GM12878 (cell line): ENCODE measurements around the gene ZNF467. TPM values are rescaled to one million over a fixed set of nuclear protein-coding genes. Genes with fewer than 3 reads are reported as not detected.

ENCODE experiments used
- CEBPB ChIP-seq, 2 experiments: fragments of 150-350 bp in 1 of 2; IDR thresholded peaks; 2 replicates each; pipeline ENCODE4 v1.6.1; 2012 to 2014; ENCODE audit warnings: low read depth in 2 of 2, low read length in 2 of 2, borderline replicate concordance in 1 of 2, inconsistent platforms in 1 of 2
- HCFC1 ChIP-seq: fragments of 150-350 bp; IDR thresholded peaks from 2 replicates; pipeline ENCODE4 v1.6.1; 2014; ENCODE audit warnings: low read length
- IRF4 ChIP-seq: IDR thresholded peaks from 2 replicates; pipeline ENCODE4 v1.6.1; 2011; ENCODE audit warnings: low read depth, low read length
- SUZ12 ChIP-seq: fragments of 200-600 bp; sonication (generic); IDR thresholded peaks from one replicate; pipeline ENCODE4 v1.6.1; 2018; ENCODE audit warnings: antibody characterized with exemption, mild to moderate bottlenecking; ENCODE audit not compliant: unreplicated experiment
- TCF3 ChIP-seq: IDR thresholded peaks from 2 replicates; pipeline ENCODE4 v1.6.1; 2012; ENCODE audit warnings: low read depth, mild to moderate bottlenecking, low read length, borderline replicate concordance; ENCODE audit not compliant: insufficient read depth
- ZNF384 ChIP-seq: IDR thresholded peaks from 2 replicates; pipeline ENCODE4 v1.6.1; 2012; ENCODE audit warnings: low read depth, mild to moderate bottlenecking, low read length, improper control_type of control experiment, borderline replicate concordance
- ZNF622 ChIP-seq: fragments of 450-650 bp; IDR thresholded peaks from 2 replicates; pipeline ENCODE4 v1.6.1; 2017; ENCODE audit warnings: mild to moderate bottlenecking, inconsistent platforms
- ZSCAN29 ChIP-seq: fragments of 450-650 bp; IDR thresholded peaks from 2 replicates; pipeline ENCODE4 v1.6.1; 2017; ENCODE audit warnings: mild to moderate bottlenecking, moderate library complexity
- polyA plus RNA-seq, 11 experiments: library from polyadenylated mRNA; depleted of rRNA in 4 of 11; unstranded in 6 of 11; stranded (reverse) in 5 of 11; fragments of >200 nt; fragmentation: Nextera tagmentation in 4 of 11; fragmentation: Illumina TruSeq in 1 of 11; extraction: Ambion mirVana in 4 of 11; extraction: Trizol in 1 of 11; gene quantifications; 1 replicate in 1 of 11; 2 replicates in 10 of 11; pipeline versions ENCODE4 v1.2.1 to v1.2.3, GENCODE V29; 2011 to 2016; ENCODE audit warnings: inconsistent platforms in 2 of 11, missing spikeins in 2 of 11, low read depth in 1 of 11
- total RNA-seq, 4 experiments: library from RNA; depleted of rRNA in 3 of 4; stranded (reverse); fragments of >200 nt in 3 of 4; fragmentation: Illumina TruSeq in 1 of 4; extraction: Trizol in 1 of 4; gene quantifications; 2 replicates each; pipeline versions ENCODE4 v1.2.1 to v1.2.3, GENCODE V29; 2013 to 2021
- TF ChIP-seq, protein P1 (sequence below), 3 experiments: IDR thresholded peaks in 2 of 3; conservative IDR thresholded peaks in 1 of 3; 2 replicates each; pipeline ENCODE4 v1.5.1; 2011; ENCODE audit warnings: low read depth in 3 of 3, low read length in 3 of 3, mild to moderate bottlenecking in 3 of 3, control low read depth in 2 of 3, moderate library complexity in 2 of 3, inconsistent platforms in 1 of 3, mixed read lengths in 1 of 3; ENCODE audit not compliant: control insufficient read depth in 2 of 3, insufficient read depth in 1 of 3; ENCODE audit errors: extremely low read depth in 1 of 3
- TF ChIP-seq, protein P2 (sequence below): fragments of 450-650 bp; IDR thresholded peaks from 2 replicates; pipeline ENCODE4 v1.6.1; 2017; ENCODE audit warnings: antibody characterized with exemption, mild to moderate bottlenecking, moderate library complexity
- TF ChIP-seq, protein P3 (sequence below): IDR thresholded peaks from 2 replicates; pipeline ENCODE4 v1.6.1; 2011; ENCODE audit warnings: borderline replicate concordance, low read depth, mild to moderate bottlenecking, moderate library complexity, mixed read lengths, low read length; ENCODE audit not compliant: insufficient read depth; ENCODE audit errors: extremely low read length

Gene ZNF467
- total and polyA plus RNA-seq, 10 of the 15 experiments (the other 5 are each of a cell fraction or from before 2014, with no cell fraction given): not detected

GRCh38 chr7:149817836-149818535 is 44.6 kb upstream of the ZNF467 start (continued):
- TF ChIP-seq, protein P1, sequence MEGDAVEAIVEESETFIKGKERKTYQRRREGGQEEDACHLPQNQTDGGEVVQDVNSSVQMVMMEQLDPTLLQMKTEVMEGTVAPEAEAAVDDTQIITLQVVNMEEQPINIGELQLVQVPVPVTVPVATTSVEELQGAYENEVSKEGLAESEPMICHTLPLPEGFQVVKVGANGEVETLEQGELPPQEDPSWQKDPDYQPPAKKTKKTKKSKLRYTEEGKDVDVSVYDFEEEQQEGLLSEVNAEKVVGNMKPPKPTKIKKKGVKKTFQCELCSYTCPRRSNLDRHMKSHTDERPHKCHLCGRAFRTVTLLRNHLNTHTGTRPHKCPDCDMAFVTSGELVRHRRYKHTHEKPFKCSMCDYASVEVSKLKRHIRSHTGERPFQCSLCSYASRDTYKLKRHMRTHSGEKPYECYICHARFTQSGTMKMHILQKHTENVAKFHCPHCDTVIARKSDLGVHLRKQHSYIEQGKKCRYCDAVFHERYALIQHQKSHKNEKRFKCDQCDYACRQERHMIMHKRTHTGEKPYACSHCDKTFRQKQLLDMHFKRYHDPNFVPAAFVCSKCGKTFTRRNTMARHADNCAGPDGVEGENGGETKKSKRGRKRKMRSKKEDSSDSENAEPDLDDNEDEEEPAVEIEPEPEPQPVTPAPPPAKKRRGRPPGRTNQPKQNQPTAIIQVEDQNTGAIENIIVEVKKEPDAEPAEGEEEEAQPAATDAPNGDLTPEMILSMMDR (IDR thresholded peaks at IDR 0.05 in 2 of 3, conservative IDR thresholded peaks at IDR 0.05 in 1 of 3; ENCODE audit: control insufficient read depth in 2 of 3, extremely low read depth in 1 of 3, insufficient read depth in 1 of 3, low read depth in 3 of 3, low read length in 3 of 3): no peak
- no peak for TF ChIP-seq ZNF384
- TF ChIP-seq TCF3: no peak
- TF ChIP-seq ZNF622: no peak
- TF ChIP-seq, protein P2, sequence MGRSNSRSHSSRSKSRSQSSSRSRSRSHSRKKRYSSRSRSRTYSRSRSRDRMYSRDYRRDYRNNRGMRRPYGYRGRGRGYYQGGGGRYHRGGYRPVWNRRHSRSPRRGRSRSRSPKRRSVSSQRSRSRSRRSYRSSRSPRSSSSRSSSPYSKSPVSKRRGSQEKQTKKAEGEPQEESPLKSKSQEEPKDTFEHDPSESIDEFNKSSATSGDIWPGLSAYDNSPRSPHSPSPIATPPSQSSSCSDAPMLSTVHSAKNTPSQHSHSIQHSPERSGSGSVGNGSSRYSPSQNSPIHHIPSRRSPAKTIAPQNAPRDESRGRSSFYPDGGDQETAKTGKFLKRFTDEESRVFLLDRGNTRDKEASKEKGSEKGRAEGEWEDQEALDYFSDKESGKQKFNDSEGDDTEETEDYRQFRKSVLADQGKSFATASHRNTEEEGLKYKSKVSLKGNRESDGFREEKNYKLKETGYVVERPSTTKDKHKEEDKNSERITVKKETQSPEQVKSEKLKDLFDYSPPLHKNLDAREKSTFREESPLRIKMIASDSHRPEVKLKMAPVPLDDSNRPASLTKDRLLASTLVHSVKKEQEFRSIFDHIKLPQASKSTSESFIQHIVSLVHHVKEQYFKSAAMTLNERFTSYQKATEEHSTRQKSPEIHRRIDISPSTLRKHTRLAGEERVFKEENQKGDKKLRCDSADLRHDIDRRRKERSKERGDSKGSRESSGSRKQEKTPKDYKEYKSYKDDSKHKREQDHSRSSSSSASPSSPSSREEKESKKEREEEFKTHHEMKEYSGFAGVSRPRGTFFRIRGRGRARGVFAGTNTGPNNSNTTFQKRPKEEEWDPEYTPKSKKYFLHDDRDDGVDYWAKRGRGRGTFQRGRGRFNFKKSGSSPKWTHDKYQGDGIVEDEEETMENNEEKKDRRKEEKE: no peak
- no peak for TF ChIP-seq CEBPB (IDR thresholded peaks at IDR 0.05; ENCODE audit: borderline replicate concordance in 1 of 2, low read depth in 2 of 2, low read length in 2 of 2)
- no peak for TF ChIP-seq ZSCAN29
- TF ChIP-seq, protein P3, sequence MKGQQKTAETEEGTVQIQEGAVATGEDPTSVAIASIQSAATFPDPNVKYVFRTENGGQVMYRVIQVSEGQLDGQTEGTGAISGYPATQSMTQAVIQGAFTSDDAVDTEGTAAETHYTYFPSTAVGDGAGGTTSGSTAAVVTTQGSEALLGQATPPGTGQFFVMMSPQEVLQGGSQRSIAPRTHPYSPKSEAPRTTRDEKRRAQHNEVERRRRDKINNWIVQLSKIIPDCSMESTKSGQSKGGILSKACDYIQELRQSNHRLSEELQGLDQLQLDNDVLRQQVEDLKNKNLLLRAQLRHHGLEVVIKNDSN: no peak
- no peak for TF ChIP-seq IRF4
- no peak for TF ChIP-seq SUZ12
- TF ChIP-seq HCFC1: no peak
